Breast epithelium (tissue), 3 donors: Measurements from ENCODE around the gene KRT4.

ENCODE experiments used
- POLR2A ChIP-seq: fragments of 450-650 bp; IDR thresholded peaks from one replicate; pipeline ENCODE4 v1.6.1; 2016; ENCODE audit warnings: antibody characterized with exemption, mild to moderate bottlenecking, moderate library complexity
- TF ChIP-seq, protein P1 (sequence below), 3 donors: fragments of 450-650 bp; IDR thresholded peaks; one replicate each; pipeline ENCODE4 v1.5.1; 2016 to 2017; ENCODE audit warnings: antibody characterized with exemption in 3 of 3, mild to moderate bottlenecking in 3 of 3, moderate library complexity in 3 of 3

DNA sequence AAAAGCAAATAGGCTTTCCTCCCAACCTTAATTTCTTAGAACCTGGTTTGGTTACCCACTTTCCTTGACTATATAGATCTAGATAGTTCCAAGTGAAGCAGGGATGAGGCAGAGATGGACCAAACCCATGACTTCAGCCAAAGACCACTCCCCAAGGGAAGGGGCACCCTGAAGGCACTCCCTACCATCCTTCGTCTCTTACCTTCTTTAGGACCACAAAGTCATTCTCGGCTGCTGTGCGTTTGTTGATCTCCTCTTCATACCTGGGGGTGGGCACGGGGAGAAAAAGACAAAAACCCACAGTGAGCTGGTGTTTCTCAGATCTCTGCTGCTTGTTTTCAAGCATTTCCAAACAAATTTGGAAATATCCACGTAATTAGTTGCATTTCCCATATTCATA, 3.4 kb downstream of the KRT4 start:
- TF ChIP-seq, protein P1, sequence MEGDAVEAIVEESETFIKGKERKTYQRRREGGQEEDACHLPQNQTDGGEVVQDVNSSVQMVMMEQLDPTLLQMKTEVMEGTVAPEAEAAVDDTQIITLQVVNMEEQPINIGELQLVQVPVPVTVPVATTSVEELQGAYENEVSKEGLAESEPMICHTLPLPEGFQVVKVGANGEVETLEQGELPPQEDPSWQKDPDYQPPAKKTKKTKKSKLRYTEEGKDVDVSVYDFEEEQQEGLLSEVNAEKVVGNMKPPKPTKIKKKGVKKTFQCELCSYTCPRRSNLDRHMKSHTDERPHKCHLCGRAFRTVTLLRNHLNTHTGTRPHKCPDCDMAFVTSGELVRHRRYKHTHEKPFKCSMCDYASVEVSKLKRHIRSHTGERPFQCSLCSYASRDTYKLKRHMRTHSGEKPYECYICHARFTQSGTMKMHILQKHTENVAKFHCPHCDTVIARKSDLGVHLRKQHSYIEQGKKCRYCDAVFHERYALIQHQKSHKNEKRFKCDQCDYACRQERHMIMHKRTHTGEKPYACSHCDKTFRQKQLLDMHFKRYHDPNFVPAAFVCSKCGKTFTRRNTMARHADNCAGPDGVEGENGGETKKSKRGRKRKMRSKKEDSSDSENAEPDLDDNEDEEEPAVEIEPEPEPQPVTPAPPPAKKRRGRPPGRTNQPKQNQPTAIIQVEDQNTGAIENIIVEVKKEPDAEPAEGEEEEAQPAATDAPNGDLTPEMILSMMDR (IDR thresholded peaks at IDR 0.05): no peak
- TF ChIP-seq POLR2A: no peak
